HFFc6 (cell line): ENCODE results near the gene JAK2. TPM values are rescaled to one million over a fixed set of nuclear protein-coding genes. Genes with fewer than 3 reads are reported as not detected.
"Not testable (repeated sequence)": the region's sequence is repeated elsewhere in the genome, so short reads cannot be mapped to it uniquely, and the experiment has no call there.

ENCODE experiments used
- DNase-seq: peaks from one replicate; pipeline ENCODE4 v3.0.0-alpha.2; 2018
- H3K27ac Mint-ChIP-seq: 2 replicates; pipeline ENCODE4 v1.8.0; 2020; ENCODE audit warnings: mild to moderate bottlenecking, mixed read lengths
- H3K27me3 Mint-ChIP-seq: 2 replicates; pipeline ENCODE4 v1.8.0; 2021; ENCODE audit warnings: mild to moderate bottlenecking, moderate library complexity, mixed read lengths; ENCODE audit not compliant: insufficient read depth
- H3K36me3 Mint-ChIP-seq: 2 replicates; pipeline ENCODE4 v1.8.0; 2021; ENCODE audit warnings: low read depth, mixed read lengths
- H3K4me1 Mint-ChIP-seq: 2 replicates; pipeline ENCODE4 v1.8.0; 2020; ENCODE audit warnings: low read depth, mixed read lengths
- H3K4me3 Mint-ChIP-seq: 2 replicates; pipeline ENCODE4 v1.8.0; 2020; ENCODE audit warnings: mild to moderate bottlenecking, moderate library complexity, mixed read lengths
- H3K9me3 Mint-ChIP-seq: 2 replicates; pipeline ENCODE4 v1.8.0; 2020; ENCODE audit warnings: mild to moderate bottlenecking, mixed read lengths
- CTCF ChIP-seq: fragments of 200-600 bp; sonication (generic); IDR thresholded peaks from 2 replicates; pipeline ENCODE4 v1.5.0; 2021; ENCODE audit warnings: antibody characterized with exemption, mild to moderate bottlenecking
- total RNA-seq, 6 experiments: library from RNA; stranded (reverse); fragmentation: NEBNext Ultra II Directional; extraction: Animal tissue kit (Norgen Biotek cat#: 25700); gene quantifications; 2 replicates in 1 of 6; 3 replicates in 5 of 6; pipeline ENCODE4 v1.2.3, GENCODE V29; 2021

JAK2 gene
- total RNA-seq, 6 experiments from 2014 or later = 5.0 to 6.5 (median 6.0) TPM

- Mint-ChIP-seq H3K36me3 (peaks cover 12% of the 10 kb centered on the region; the same call in 1 of the 2 replicates), H3K4me1 (no peaks in the 10 kb centered on the region), H3K4me3 (no peak overlapping the region), H3K27ac (no peak overlapping the region), H3K9me3 (no peaks in the 10 kb centered on the region), H3K27me3 (no peaks in the 10 kb centered on the region)
- no peak for DNase-seq
- no peak for TF ChIP-seq CTCF
Measured at GRCh38 chr9:5072871-5073270, 87.8 kb downstream of the JAK2 start.

DNA sequence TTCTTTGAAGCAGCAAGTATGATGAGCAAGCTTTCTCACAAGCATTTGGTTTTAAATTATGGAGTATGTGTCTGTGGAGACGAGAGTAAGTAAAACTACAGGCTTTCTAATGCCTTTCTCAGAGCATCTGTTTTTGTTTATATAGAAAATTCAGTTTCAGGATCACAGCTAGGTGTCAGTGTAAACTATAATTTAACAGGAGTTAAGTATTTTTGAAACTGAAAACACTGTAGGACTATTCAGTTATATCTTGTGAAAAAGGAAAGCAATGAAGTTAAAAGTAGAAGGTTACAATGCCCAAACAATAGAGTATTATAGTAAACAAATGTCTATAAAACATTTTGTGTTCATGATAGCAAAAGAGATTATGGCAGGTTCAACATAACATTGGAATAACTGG, 88.6 kb downstream of the JAK2 start:
- no peaks in the 10 kb centered on the region for H3K4me1 Mint-ChIP-seq
- no peaks in the 10 kb centered on the region for H3K27me3 Mint-ChIP-seq
- H3K27ac Mint-ChIP-seq = no peak overlapping the region
- 0 out of 2 replicates have a peak, but pooled peaks have one; percentile 34 for TF ChIP-seq CTCF
- peaks cover 12% of the 10 kb centered on the region; the same call in 1 of the 2 replicates for H3K36me3 Mint-ChIP-seq
- DNase-seq = no peak
- no peaks in the 10 kb centered on the region for H3K9me3 Mint-ChIP-seq
- H3K4me3 Mint-ChIP-seq = no peak overlapping the region

- DNase-seq = no peak
- Mint-ChIP-seq H3K27me3 (no peaks in the 10 kb centered on the region), H3K9me3 (no peaks in the 10 kb centered on the region), H3K4me3 (no peak overlapping the region), H3K27ac (no peak overlapping the region), H3K36me3 (peaks cover 34% of the 10 kb centered on the region), H3K4me1 (peaks cover 7% of the 10 kb centered on the region)
- TF ChIP-seq CTCF = no peak
Measured at GRCh38 chr9:5085993-5086392, 100.9 kb downstream of the JAK2 start.

GRCh38 chr9:5089737-5090136, 104.7 kb downstream of the JAK2 start:
- Mint-ChIP-seq H3K36me3 (peaks cover 28% of the 10 kb centered on the region), H3K27ac (no peak overlapping the region), H3K4me1 (peaks cover 7% of the 10 kb centered on the region), H3K9me3 (no peaks in the 10 kb centered on the region), H3K27me3 (no peaks in the 10 kb centered on the region), H3K4me3 (no peak overlapping the region)
- no peak for TF ChIP-seq CTCF
- DNase-seq = no peak

- H3K27ac Mint-ChIP-seq = no peak overlapping the region
- H3K4me1 Mint-ChIP-seq = no peaks in the 10 kb centered on the region
- TF ChIP-seq CTCF = no peak
- H3K27me3 Mint-ChIP-seq = no peaks in the 10 kb centered on the region
- H3K9me3 Mint-ChIP-seq = no peaks in the 10 kb centered on the region
- H3K4me3 Mint-ChIP-seq = no peak overlapping the region
- no peak for DNase-seq
- no peaks in the 10 kb centered on the region for H3K36me3 Mint-ChIP-seq
Measured at GRCh38 chr9:5095795-5096194, 110.7 kb downstream of the JAK2 start.

- TF ChIP-seq CTCF = no peak
- no peak overlapping the region for H3K27ac Mint-ChIP-seq
- H3K9me3 Mint-ChIP-seq = no peaks in the 10 kb centered on the region; the same call in 1 of the 2 replicates
- no peak for DNase-seq
- H3K27me3 Mint-ChIP-seq = no peaks in the 10 kb centered on the region; the same call in 1 of the 2 replicates
- H3K4me3 Mint-ChIP-seq = no peak overlapping the region
- H3K4me1 Mint-ChIP-seq = no peaks in the 10 kb centered on the region
- peaks cover 25% of the 10 kb centered on the region for H3K36me3 Mint-ChIP-seq
Measured at GRCh38 chr9:5099466-5099865, 114.4 kb downstream of the JAK2 start.

DNA sequence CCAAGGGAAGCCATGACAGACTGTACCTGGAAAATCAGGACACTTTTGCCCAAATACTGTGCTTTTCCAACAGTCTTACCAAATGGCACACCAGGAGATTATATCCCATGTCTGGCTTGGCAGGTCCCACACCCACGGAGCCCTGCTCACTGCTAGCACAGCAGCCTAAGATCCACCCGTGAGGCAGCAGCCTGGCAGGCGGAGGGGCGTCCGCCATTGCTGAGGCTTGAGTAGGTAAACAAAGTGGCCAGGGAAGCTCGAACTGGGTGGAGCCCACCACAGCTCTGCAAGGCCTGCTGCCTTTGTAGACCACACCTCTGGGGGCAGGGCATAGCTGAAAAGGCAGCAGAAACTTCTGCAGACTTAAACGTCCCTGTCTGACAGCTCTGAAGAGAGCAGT, 116.1 kb downstream of the JAK2 start:
- H3K4me3 Mint-ChIP-seq, H3K9me3 Mint-ChIP-seq, H3K27ac Mint-ChIP-seq, H3K4me1 Mint-ChIP-seq, H3K27me3 Mint-ChIP-seq, DNase-seq: not testable (repeated sequence)
- peaks cover 39% of the 10 kb centered on the region for H3K36me3 Mint-ChIP-seq

DNA sequence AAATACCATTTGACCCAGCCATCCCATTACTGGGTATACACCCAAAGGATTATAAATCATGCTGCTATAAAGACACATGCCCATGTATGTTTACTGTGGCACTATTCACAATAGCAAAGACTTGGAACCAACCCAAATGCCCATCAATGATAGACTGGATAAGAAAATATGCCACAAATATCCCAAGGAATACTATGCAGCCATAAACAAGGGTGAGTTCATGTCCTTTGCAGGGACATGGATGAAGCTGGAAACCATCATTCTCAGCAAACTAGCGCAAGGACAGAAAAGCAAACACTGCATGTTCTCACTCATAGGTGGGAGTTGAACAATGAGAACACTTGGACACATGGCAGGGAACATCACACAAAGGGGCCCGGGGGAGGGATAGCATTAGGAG, 121.4 kb downstream of the JAK2 start:
- not testable (repeated sequence) for H3K27ac Mint-ChIP-seq, H3K27me3 Mint-ChIP-seq, H3K4me1 Mint-ChIP-seq, H3K9me3 Mint-ChIP-seq, H3K4me3 Mint-ChIP-seq, DNase-seq
- peaks cover 39% of the 10 kb centered on the region for H3K36me3 Mint-ChIP-seq
